Heart right ventricle (tissue), 16 donors: Measurements from ENCODE around the gene SF1. TPM values are rescaled to one million over a fixed set of nuclear protein-coding genes. Genes with fewer than 3 reads are reported as not detected.

Experiments
- ATAC-seq, 8 donors: fragments of 200-7000 bp; cut with Tn5 transposase; one replicate each; pipeline ENCODE4 v1.9.1; 2020; ENCODE audit warnings: mild to moderate bottlenecking in 8 of 8, moderate library complexity in 8 of 8, moderate number of reproducible peaks in 1 of 8
- DNase-seq, 2 donors: peaks; one replicate each; pipeline ENCODE4 v3.0.0-alpha.2; 2020
- H3K27ac ChIP-seq, 10 donors: fragments of 200-600 bp; sonication (generic) in 2 of 10; one replicate each; pipeline versions ENCODE4 v1.5.0 to v1.8.0; 2020 to 2022; ENCODE audit warnings: mild to moderate bottlenecking in 3 of 10
- H3K27me3 ChIP-seq, 7 donors: fragments of 200-600 bp; one replicate each; pipeline ENCODE4 v1.8.0; 2021 to 2022; ENCODE audit warnings: mild to moderate bottlenecking in 2 of 7
- H3K36me3 ChIP-seq, 9 donors: fragments of 200-600 bp; sonication (generic) in 1 of 9; one replicate each; pipeline versions ENCODE4 v1.5.0 to v1.8.0; 2020 to 2022; ENCODE audit warnings: mild to moderate bottlenecking in 2 of 9
- H3K4me1 ChIP-seq, 9 donors: fragments of 200-600 bp; sonication (generic) in 1 of 9; one replicate each; pipeline versions ENCODE4 v1.5.0 to v1.8.0; 2020 to 2022; ENCODE audit warnings: mild to moderate bottlenecking in 4 of 9
- H3K4me3 ChIP-seq, 10 donors: fragments of 200-600 bp; sonication (generic) in 2 of 10; one replicate each; pipeline versions ENCODE4 v1.5.0 to v1.8.0; 2020 to 2022; ENCODE audit warnings: mild to moderate bottlenecking in 7 of 10, moderate library complexity in 2 of 10
- H3K9me3 ChIP-seq, 11 donors: fragments of 200-600 bp in 10 of 11; sonication (generic) in 2 of 11; one replicate each; pipeline versions ENCODE4 v1.5.0 to v1.8.0; 2013 to 2022; ENCODE audit warnings: mild to moderate bottlenecking in 2 of 11, control low read depth in 1 of 11, moderate library complexity in 1 of 11
- WGBS, 2 donors: extraction: QIAGEN DNeasy Blood & Tissue Kit; methylation state at CpG; one replicate each; pipeline ENCODE4 v1.1.7; 2013; ENCODE audit warnings: inconsistent platforms in 1 of 2; 5-methylcytosine and 5-hydroxymethylcytosine counted together
- intact Hi-C, 10 donors: fragments of 100-400 bp; cut with DNase I; formaldehyde crosslinking; loops; one replicate each; pipeline versions ENCODE4 v1.11.1 to v1.14.2; 2022
- polyA plus RNA-seq, 2 donors: library from polyadenylated mRNA; stranded (reverse); fragments of 200-250 nt; gene quantifications; one replicate each; pipeline ENCODE4 v1.2.3, GENCODE V29; 2013
- total RNA-seq, 10 donors: library from RNA; stranded (reverse); fragmentation: NEBNext Ultra II Directional in 3 of 10; extraction: Animal tissue kit (Norgen Biotek cat#: 25700) in 3 of 10; gene quantifications; one replicate each; pipeline versions ENCODE4 v1.2.1 to v1.2.4, GENCODE V29; 2021 to 2023
- TF ChIP-seq, protein P1 (sequence below), 9 donors: fragments of 200-600 bp; sonication (generic) in 2 of 9; IDR thresholded peaks; one replicate each; pipeline versions ENCODE4 v1.5.0 to v1.8.0; 2021 to 2022; ENCODE audit warnings: antibody characterized with exemption in 9 of 9, mild to moderate bottlenecking in 5 of 9, moderate library complexity in 1 of 9
- donor health status: Arrhythmogenic right ventricular cardiomyopathy.
- donor health status: ischemic (EF 13 %, LVEDD 7.1; RV severe dilation, severe dysfunction).
- donor health status: healthy with polysubstance abuse.
- donor health status: DM: no; HTN: yes; CAD: no.
- donor health status: DM: no; HTN: no; CAD: no.
- donor health status: ischemic (EF 25% LVEDD 6.9; RV normal size, moderate dysfunction).
- donor health status: ischemic (EF 25% LVEDD 5.7; RV mildly dilated, moderate dysfunction).
- donor health status: healthy.
- donor health status: DM: yes; HTN: yes; CAD: no.
- donor health status: Ischemic cardiomyopathy.
- donor health status: ischemic (EF 35%, LVEDD 5.7; RV mildly dilated, moderate dysfunction).
- donor health status: nonischemic (EF 11% LVEDD 7.7; RV severe dilation, severe dysfunction).
- donor health status: DM: yes; HTN: yes; CAD: no.
- donor health status: PGD.
- donor health status: ischemic (EF 29% LVEDD 5.4; RV normal size, mild dysfunction).
- donor health status: nonischemic (EF 23%, LVEDD 6.1; RV moderate dilation, normal function).

Gene SF1
- total and polyA plus RNA-seq, 12 donors, result 45.6 to 201 (median 160) TPM

DNA sequence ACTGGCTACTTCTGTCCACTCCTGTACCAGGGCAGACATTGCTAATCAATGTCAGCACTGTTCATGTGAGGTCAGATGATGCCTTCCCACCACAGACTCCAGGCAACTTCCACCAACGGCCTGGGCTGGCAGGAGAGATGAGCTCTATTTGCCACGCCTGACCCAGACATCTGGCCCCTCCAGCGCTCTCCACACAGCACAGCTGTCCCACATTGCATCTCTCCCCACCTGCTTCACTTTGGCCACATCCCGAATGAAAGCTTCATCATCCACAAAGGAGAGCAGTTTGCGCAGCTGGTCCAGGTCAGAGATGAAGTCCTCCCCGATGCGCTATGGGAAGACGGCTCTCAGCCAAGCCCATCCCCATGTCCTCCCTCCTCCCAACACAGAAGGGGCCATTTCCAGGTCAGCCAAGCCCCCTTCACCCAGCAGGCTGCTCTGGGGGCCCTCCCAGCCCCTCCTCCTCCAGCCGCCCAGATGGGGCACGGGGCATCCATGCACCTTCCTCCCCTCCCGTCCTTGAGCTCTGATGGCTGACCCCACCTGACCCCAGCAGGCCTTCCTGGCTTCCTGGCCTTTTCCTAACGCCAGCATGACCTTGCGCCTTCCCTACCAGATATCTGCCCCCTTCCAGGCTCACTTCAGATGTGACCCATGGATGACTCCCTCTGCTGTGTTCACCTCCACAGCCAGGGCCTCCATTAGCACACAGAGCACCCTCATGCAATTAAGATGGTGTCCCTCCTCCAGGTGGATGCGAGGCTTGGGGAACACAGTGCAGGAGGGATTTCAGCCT lies 26.0 kb downstream of the SF1 start:
- H3K27me3 ChIP-seq, result no peaks in the 10 kb centered on the region
- DNase-seq, result no peak
- H3K4me3 ChIP-seq, result no peak overlapping the region
- 85% methylated on average over 14 of the region's 14 CpGs for WGBS, 2 donors
- intact Hi-C loops, result no loop called here
- peaks cover 0 to 16% (median 0%) of the 10 kb centered on the region in 9 donors for H3K4me1 ChIP-seq
- no peak for ATAC-seq
- H3K27ac ChIP-seq, result no peak overlapping the region
- TF ChIP-seq, protein P1, sequence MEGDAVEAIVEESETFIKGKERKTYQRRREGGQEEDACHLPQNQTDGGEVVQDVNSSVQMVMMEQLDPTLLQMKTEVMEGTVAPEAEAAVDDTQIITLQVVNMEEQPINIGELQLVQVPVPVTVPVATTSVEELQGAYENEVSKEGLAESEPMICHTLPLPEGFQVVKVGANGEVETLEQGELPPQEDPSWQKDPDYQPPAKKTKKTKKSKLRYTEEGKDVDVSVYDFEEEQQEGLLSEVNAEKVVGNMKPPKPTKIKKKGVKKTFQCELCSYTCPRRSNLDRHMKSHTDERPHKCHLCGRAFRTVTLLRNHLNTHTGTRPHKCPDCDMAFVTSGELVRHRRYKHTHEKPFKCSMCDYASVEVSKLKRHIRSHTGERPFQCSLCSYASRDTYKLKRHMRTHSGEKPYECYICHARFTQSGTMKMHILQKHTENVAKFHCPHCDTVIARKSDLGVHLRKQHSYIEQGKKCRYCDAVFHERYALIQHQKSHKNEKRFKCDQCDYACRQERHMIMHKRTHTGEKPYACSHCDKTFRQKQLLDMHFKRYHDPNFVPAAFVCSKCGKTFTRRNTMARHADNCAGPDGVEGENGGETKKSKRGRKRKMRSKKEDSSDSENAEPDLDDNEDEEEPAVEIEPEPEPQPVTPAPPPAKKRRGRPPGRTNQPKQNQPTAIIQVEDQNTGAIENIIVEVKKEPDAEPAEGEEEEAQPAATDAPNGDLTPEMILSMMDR (IDR thresholded peaks at IDR 0.05), result no peak
- H3K36me3 ChIP-seq, result peaks cover 0 to 45% (median 10%) of the 10 kb centered on the region in 9 donors
- H3K9me3 ChIP-seq, result no peaks in the 10 kb centered on the region

DNA sequence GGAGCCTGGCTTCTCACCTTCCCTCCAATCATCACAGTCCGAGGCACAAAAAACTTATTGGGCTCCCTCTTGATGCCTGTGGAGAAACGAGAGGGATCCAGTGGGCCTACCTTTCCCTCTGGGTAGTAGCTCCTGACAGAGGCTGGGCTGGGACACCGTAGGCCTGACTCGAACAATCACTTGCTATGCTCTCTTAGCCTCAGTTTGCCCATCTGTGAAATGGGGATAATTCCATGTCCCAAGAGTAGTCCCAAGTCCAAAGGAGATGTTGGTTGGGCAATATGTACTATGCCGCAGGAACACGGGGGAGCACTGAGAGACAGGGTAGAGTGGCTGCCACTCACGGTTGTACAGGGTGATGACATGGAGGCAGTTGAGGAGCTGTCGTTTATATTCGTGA lies 26.8 kb downstream of the SF1 start:
- WGBS, 2 donors, result 95 to 96% methylated on average over 9 of the region's 9 CpGs
- Histone ChIP-seq H3K4me1 (peaks cover 0 to 16% (median 0%) of the 10 kb centered on the region in 9 donors), H3K4me3 (no peak overlapping the region), H3K9me3 (no peaks in the 10 kb centered on the region), H3K27ac (no peak overlapping the region), H3K27me3 (no peaks in the 10 kb centered on the region), H3K36me3 (peaks cover 0 to 45% (median 10%) of the 10 kb centered on the region in 9 donors)
- ATAC-seq, result no peak
- TF ChIP-seq, protein P1 (IDR thresholded peaks at IDR 0.05), result no peak
- DNase-seq, result no peak
- intact Hi-C loops, result no loop called here

DNA sequence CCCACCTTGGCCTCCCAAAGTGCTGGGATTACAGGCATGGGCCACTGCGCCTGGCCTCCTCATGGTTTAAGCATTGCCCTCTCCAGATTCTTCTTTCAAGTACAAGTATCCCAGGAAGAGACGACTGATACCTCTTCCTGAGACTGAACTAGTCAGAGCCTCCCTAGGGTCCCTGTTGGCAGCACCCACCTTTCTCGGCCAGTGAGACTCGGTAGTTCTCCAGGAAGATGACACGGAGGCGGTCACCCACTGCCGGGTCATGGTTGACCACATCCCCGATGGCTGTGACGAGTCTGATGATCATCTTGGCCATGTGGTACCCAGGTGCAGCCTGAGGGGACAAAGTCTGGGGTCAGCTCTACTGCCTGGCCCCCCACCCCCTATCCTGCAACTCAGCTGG lies 27.2 kb downstream of the SF1 start:
- Histone ChIP-seq H3K27me3 (no peaks in the 10 kb centered on the region), H3K27ac (no peak overlapping the region), H3K9me3 (no peaks in the 10 kb centered on the region), H3K4me1 (peaks cover 0 to 15% (median 2%) of the 10 kb centered on the region in 9 donors), H3K4me3 (no peak overlapping the region), H3K36me3 (peaks cover 0 to 45% (median 10%) of the 10 kb centered on the region in 9 donors)
- ATAC-seq, result no peak
- intact Hi-C loops, result no loop called here
- 91 to 95% methylated on average over 9 of the region's 9 CpGs for WGBS, 2 donors
- DNase-seq, result no peak
- TF ChIP-seq, protein P1 (IDR thresholded peaks at IDR 0.05), result no peak

DNA sequence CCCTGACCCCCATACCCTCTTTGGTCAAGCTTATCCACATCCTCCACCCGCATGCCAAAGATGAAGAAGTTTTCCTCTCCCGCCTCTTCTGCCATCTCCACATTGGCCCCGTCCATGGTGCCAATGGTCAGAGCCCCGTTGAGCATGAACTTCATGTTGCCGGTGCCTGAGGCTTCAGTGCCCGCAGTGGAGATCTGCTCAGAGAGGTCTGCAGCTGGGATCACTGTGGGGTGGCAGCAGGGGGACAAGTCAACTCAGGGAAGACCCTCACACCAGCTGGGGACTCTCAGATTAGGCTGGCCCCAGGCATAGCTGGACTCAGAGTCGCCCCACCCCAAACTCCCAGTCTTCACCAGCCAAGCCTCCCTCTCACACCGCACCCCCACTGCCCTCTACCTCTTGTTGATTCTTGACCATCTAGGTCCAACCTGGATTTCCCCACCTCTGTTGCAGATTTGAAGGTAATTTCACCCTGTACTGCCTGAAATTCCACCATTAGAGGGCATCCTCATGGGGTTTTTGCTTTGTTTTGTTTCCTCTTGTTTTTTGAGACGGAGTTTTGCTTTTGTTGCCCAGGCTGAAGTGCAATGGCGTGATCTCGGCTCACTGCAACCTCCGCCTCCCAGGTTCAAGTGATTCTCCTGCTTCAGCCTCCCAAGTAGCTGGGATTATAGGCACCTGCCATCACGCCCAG lies 27.8 kb downstream of the SF1 start:
- Histone ChIP-seq H3K36me3 (peaks cover 0 to 45% (median 10%) of the 10 kb centered on the region in 9 donors), H3K27ac (no peak overlapping the region), H3K27me3 (no peaks in the 10 kb centered on the region), H3K4me3 (no peak overlapping the region), H3K9me3 (no peaks in the 10 kb centered on the region), H3K4me1 (peaks cover 0 to 16% (median 9%) of the 10 kb centered on the region in 9 donors)
- intact Hi-C loops, result no loop called here
- TF ChIP-seq, protein P1 (IDR thresholded peaks at IDR 0.05), result no peak
- WGBS, 2 donors, result 94% methylated on average over 13 of the region's 13 CpGs
- ATAC-seq, result no peak
- DNase-seq, result no peak
